OCI-LY7 (cell line): ENCODE measurements around the gene PLD4. TPM values are rescaled to one million over a fixed set of nuclear protein-coding genes. Genes with fewer than 3 reads are reported as not detected.

Experiments used
- Bru-seq: library from RNA; stranded (reverse); fragments of 400-500 nt; gene quantifications from one replicate; lab custom pipeline; 2021; lab: Mats Ljungman, UMichigan
- BruChase-seq, 2 experiments: library from RNA; stranded (reverse); fragments of 400-500 nt; gene quantifications; one replicate each; lab custom pipeline; 2021; lab: Mats Ljungman, UMichigan
- BruUV-seq: library from RNA; stranded (reverse); fragments of 400-500 nt; replicated peaks from 2 replicates; lab custom pipeline; 2021; lab: Mats Ljungman, UMichigan
- CTCF ChIA-PET: fragments of 300-600 bp; sonication (Branson Sonifier 250); formaldehyde crosslinking; loops from one replicate; lab custom pipeline; 2022; ENCODE audit warnings: antibody characterized with exemption; ENCODE audit not compliant: unreplicated experiment; lab: Charles Lee
- POLR2A ChIA-PET: fragments of 300-600 bp; sonication (Branson Sonifier 250); formaldehyde crosslinking; loops from one replicate; lab custom pipeline; 2022; ENCODE audit warnings: antibody characterized with exemption; lab: Charles Lee
- DNase-seq: peaks from one replicate; pipeline ENCODE4 v3.0.0-alpha.2; 2015; ENCODE audit warnings: low spot score
- H2AFZ ChIP-seq: fragments of 200-600 bp; sonication (generic), shearing (Covaris generic); 2 replicates; pipeline ENCODE4 v1.6.1; 2014; ENCODE audit warnings: mild to moderate bottlenecking, antibody characterized with exemption, low read length, moderate library complexity
- H3K27ac ChIP-seq: fragments of 200-600 bp; sonication (generic); 2 replicates; pipeline ENCODE4 v1.5.1; 2014; ENCODE audit warnings: mixed run types, low read depth, mild to moderate bottlenecking, moderate library complexity, low read length, inconsistent platforms; ENCODE audit not compliant: poor library complexity, severe bottlenecking
- H3K36me3 ChIP-seq: fragments of 200-600 bp; sonication (generic); 2 replicates; pipeline ENCODE4 v1.6.1; 2014; ENCODE audit warnings: mild to moderate bottlenecking, antibody characterized with exemption, low read length, moderate library complexity, mixed read lengths; ENCODE audit not compliant: insufficient read depth
- H3K4me1 ChIP-seq: fragments of 200-600 bp; sonication (generic); 2 replicates; pipeline ENCODE4 v1.5.1; 2014; ENCODE audit warnings: mild to moderate bottlenecking, low read length; ENCODE audit not compliant: insufficient read depth, poor library complexity, severe bottlenecking
- H3K4me2 ChIP-seq: fragments of 200-600 bp; sonication (generic); 2 replicates; pipeline ENCODE4 v1.6.1; 2014; ENCODE audit warnings: mild to moderate bottlenecking, low read length
- H3K4me3 ChIP-seq: fragments of 200-600 bp; sonication (generic); 2 replicates; pipeline ENCODE4 v1.5.1; 2014; ENCODE audit warnings: mild to moderate bottlenecking, low read depth, low read length; ENCODE audit not compliant: poor library complexity, severe bottlenecking
- H3K79me2 ChIP-seq: fragments of 200-600 bp; sonication (generic); 2 replicates; pipeline ENCODE4 v1.6.1; 2016; ENCODE audit warnings: low read depth, mild to moderate bottlenecking, low read length, moderate library complexity, mixed read lengths; ENCODE audit not compliant: insufficient read depth
- H3K9me2 ChIP-seq: fragments of 200-600 bp; sonication (generic); 2 replicates; pipeline ENCODE4 v1.6.1; 2016; ENCODE audit warnings: mild to moderate bottlenecking, low read length, mixed read lengths; ENCODE audit not compliant: insufficient read depth
- H3K9me3 ChIP-seq: fragments of 200-600 bp; sonication (generic); 2 replicates; pipeline ENCODE4 v1.6.1; 2014; ENCODE audit warnings: mild to moderate bottlenecking, mixed run types, low read length, mixed read lengths
- H4K20me1 ChIP-seq: fragments of 200-600 bp; sonication (generic); 2 replicates; pipeline ENCODE4 v1.6.1; 2014; ENCODE audit warnings: mild to moderate bottlenecking, antibody characterized with exemption, low read length, moderate library complexity, mixed read lengths; ENCODE audit not compliant: insufficient read depth
- CTCF ChIP-seq: fragments of 200-600 bp; sonication (generic); conservative IDR thresholded peaks from 2 replicates; pipeline ENCODE4 v1.5.1; 2014; ENCODE audit warnings: mild to moderate bottlenecking, antibody characterized with exemption, low read length, moderate library complexity, mixed read lengths
- EZH2phosphoT487 ChIP-seq: fragments of 200-600 bp; sonication (generic); IDR thresholded peaks from 2 replicates; pipeline ENCODE4 v1.6.1; 2018; ENCODE audit warnings: low read depth, borderline replicate concordance, mild to moderate bottlenecking, mixed run types, antibody characterized with exemption, low read length, moderate library complexity, mixed read lengths
- intact Hi-C: fragments of 100-400 bp; cut with micrococcal nuclease; formaldehyde crosslinking; loops from one replicate; pipeline ENCODE4 v1.10.0; 2022; ENCODE audit not compliant: unreplicated experiment
- long read RNA-seq: library from polyadenylated mRNA; stranded (forward); transcript quantifications from one replicate; pipeline ENCODE4 v2.0.0, GENCODE V29; 2022
- total RNA-seq, 2 experiments: library from RNA; depleted of rRNA in 1 of 2; stranded (reverse); fragments of >200 nt in 1 of 2; shearing (Covaris generic) in 1 of 2; gene quantifications; 2 replicates each; pipeline ENCODE4 v1.2.3, GENCODE V29; 2014 to 2022

Gene PLD4, protein sequence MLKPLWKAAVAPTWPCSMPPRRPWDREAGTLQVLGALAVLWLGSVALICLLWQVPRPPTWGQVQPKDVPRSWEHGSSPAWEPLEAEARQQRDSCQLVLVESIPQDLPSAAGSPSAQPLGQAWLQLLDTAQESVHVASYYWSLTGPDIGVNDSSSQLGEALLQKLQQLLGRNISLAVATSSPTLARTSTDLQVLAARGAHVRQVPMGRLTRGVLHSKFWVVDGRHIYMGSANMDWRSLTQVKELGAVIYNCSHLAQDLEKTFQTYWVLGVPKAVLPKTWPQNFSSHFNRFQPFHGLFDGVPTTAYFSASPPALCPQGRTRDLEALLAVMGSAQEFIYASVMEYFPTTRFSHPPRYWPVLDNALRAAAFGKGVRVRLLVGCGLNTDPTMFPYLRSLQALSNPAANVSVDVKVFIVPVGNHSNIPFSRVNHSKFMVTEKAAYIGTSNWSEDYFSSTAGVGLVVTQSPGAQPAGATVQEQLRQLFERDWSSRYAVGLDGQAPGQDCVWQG
- 0.66 TPM in 1 of 2 replicates, not detected in the other for total RNA-seq (2014; rRNA removed; shearing (Covaris generic))
- 3.7 and 5.1 TPM in 2 replicates for total RNA-seq (2022)
- Bru-seq, nascent RNA: percentile 27 among the genes with signal in this experiment
- percentile 29 among the genes with signal in this experiment for BruChase-seq, experiment 1, labeled RNA remaining after a 6-hour chase
- BruChase-seq, experiment 2, labeled RNA remaining after a 2-hour chase: percentile 30 among the genes with signal in this experiment
- long read RNA-seq, full-length matches to known transcripts: 3 of 9 reads
- long read RNA-seq, partial matches to known transcripts: 5 of 9 reads
- long read RNA-seq, other reads (novel, unspliced or antisense): 1 of 9 reads

- intact Hi-C loops: no loop called here
- Histone ChIP-seq H3K4me3 (peak within 1 kb of the TSS; percentile 16), H3K4me2 (peak within 1 kb of the TSS; percentile 84)
Observed at GRCh38 chr14:104924421-104925213, at the start of gene PLD4. Gene PLD4 (plus strand): TSS chr14:104924879. CDS start chr14:104927141, 2,262 bp downstream.

GRCh38 chr14:104875412-104875751, 49.3 kb upstream of the PLD4 start:
- POLR2A ChIA-PET: no interaction called here
- DNase-seq: no peak
- CTCF ChIA-PET: no interaction called here
- H3K4me2 ChIP-seq: no peak overlapping the region
- TF ChIP-seq EZH2phosphoT487 (no peak), CTCF (no peak)
- H3K9me3 ChIP-seq: no peaks in the 10 kb centered on the region
- no peaks in the 10 kb centered on the region for H3K36me3 ChIP-seq
- H3K79me2 ChIP-seq: no peaks in the 10 kb centered on the region
- H3K27ac ChIP-seq: no peak overlapping the region
- H3K9me2 ChIP-seq: no peaks in the 10 kb centered on the region
- no peaks in the 10 kb centered on the region for H4K20me1 ChIP-seq
- intact Hi-C loops: loop anchor here (5.0 kb wide), 1 partner anchor 123 kb away; the partner anchor contains the start of gene SIVA1
- peaks cover 4% of the 10 kb centered on the region for H3K4me1 ChIP-seq
- no peak overlapping the region for H3K4me3 ChIP-seq
- BruUV-seq: no TSS peak
- H2AFZ ChIP-seq: no peak overlapping the region

More at GRCh38 chr14:104924421-104925213, at the start of gene PLD4:
- H3K9me3 ChIP-seq: 0 out of 2 replicates have a peak, but pooled peaks cover 7% of the 10 kb centered on the region
- TF ChIP-seq EZH2phosphoT487 (no peak), CTCF (no peak)
- POLR2A ChIA-PET: no interaction called here
- H3K4me1 ChIP-seq: peaks cover 45% of the 10 kb centered on the region
- no peaks in the 10 kb centered on the region for H3K79me2 ChIP-seq
- CTCF ChIA-PET: no interaction called here
- no peaks in the 10 kb centered on the region for H3K9me2 ChIP-seq
- 0 out of 2 replicates have a peak, but pooled peaks cover 4% of the 10 kb centered on the region for H4K20me1 ChIP-seq
- no peak within 1 kb of the TSS for H2AFZ ChIP-seq
- peak; percentile 53 for DNase-seq
- H3K36me3 ChIP-seq: no peaks in the 10 kb centered on the region
- no TSS peak for BruUV-seq
- H3K27ac ChIP-seq: no peak within 1 kb of the TSS
